ENCODE measurements around the gene YPEL1. TPM values are rescaled to one million over a fixed set of nuclear protein-coding genes. Genes with fewer than 3 reads are reported as not detected.
"Not testable (repeated sequence)": the region's sequence is repeated elsewhere in the genome, so short reads cannot be mapped to it uniquely, and the experiment has no call there.

The YPEL1 gene
- total RNA-seq, 2 donors from 2014 or later = 2.9 to 16.2 TPM

GRCh38 chr22:21730535-21731308 lies 4.9 kb downstream of the YPEL1 start:
- intact Hi-C loops (cut with DNase I) = loop anchor here (10.0 kb wide), 1 partner anchor 104 kb away; no protein-coding TSS in a partner anchor
- H3K4me1 ChIP-seq (replicated peaks) = peaks cover 3% of the 10 kb centered on the region
- DNase-seq (ENCODE audit: low spot score) = no peak
- no peaks in the 10 kb centered on the region for H3K36me3 ChIP-seq
- no peaks in the 10 kb centered on the region for H3K27me3 ChIP-seq (replicated peaks; ENCODE audit: insufficient read depth)
- 89% methylated on average over 9 of the region's 9 CpGs for WGBS
- H3K27ac ChIP-seq = no peak overlapping the region
- TF ChIP-seq POLR2AphosphoS5 (IDR thresholded peaks at IDR 0.05) (no peak), POLR2A (IDR thresholded peaks at IDR 0.05) (no peak)
- TF ChIP-seq, protein P1, sequence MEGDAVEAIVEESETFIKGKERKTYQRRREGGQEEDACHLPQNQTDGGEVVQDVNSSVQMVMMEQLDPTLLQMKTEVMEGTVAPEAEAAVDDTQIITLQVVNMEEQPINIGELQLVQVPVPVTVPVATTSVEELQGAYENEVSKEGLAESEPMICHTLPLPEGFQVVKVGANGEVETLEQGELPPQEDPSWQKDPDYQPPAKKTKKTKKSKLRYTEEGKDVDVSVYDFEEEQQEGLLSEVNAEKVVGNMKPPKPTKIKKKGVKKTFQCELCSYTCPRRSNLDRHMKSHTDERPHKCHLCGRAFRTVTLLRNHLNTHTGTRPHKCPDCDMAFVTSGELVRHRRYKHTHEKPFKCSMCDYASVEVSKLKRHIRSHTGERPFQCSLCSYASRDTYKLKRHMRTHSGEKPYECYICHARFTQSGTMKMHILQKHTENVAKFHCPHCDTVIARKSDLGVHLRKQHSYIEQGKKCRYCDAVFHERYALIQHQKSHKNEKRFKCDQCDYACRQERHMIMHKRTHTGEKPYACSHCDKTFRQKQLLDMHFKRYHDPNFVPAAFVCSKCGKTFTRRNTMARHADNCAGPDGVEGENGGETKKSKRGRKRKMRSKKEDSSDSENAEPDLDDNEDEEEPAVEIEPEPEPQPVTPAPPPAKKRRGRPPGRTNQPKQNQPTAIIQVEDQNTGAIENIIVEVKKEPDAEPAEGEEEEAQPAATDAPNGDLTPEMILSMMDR (IDR thresholded peaks at IDR 0.05) = no peak
- no peaks in the 10 kb centered on the region for H3K9me3 ChIP-seq
- H3K4me3 ChIP-seq = no peak overlapping the region

GRCh38 chr22:21729184-21729583 lies 6.4 kb downstream of the YPEL1 start:
- DNase-seq (ENCODE audit: low spot score); H3K9me3 ChIP-seq; H3K27ac ChIP-seq; H3K27me3 ChIP-seq (replicated peaks; ENCODE audit: insufficient read depth); H3K36me3 ChIP-seq; H3K4me1 ChIP-seq (replicated peaks); intact Hi-C loops (cut with DNase I); H3K4me3 ChIP-seq: not testable (repeated sequence)
- 94% methylated on average over 3 of the region's 3 CpGs for WGBS

GRCh38 chr22:21728270-21728669 lies 7.3 kb downstream of the YPEL1 start:
- 83% methylated on average over 12 of the region's 12 CpGs for WGBS
- DNase-seq (ENCODE audit: low spot score) = no peak
- TF ChIP-seq POLR2A (IDR thresholded peaks at IDR 0.05) = no peak
- TF ChIP-seq, protein P1 (IDR thresholded peaks at IDR 0.05) = no peak
- TF ChIP-seq POLR2AphosphoS5 (IDR thresholded peaks at IDR 0.05) = no peak
- no peaks in the 10 kb centered on the region for H3K36me3 ChIP-seq
- no peaks in the 10 kb centered on the region for H3K27me3 ChIP-seq (replicated peaks; ENCODE audit: insufficient read depth)
- intact Hi-C loops (cut with DNase I) = no loop called here
- no peaks in the 10 kb centered on the region for H3K4me1 ChIP-seq (replicated peaks)
- H3K4me3 ChIP-seq = no peak overlapping the region
- H3K9me3 ChIP-seq = no peaks in the 10 kb centered on the region
- no peak overlapping the region for H3K27ac ChIP-seq

GRCh38 chr22:21727768-21728167 lies 7.8 kb downstream of the YPEL1 start:
- no peaks in the 10 kb centered on the region for H3K27me3 ChIP-seq (replicated peaks; ENCODE audit: insufficient read depth)

DNA sequence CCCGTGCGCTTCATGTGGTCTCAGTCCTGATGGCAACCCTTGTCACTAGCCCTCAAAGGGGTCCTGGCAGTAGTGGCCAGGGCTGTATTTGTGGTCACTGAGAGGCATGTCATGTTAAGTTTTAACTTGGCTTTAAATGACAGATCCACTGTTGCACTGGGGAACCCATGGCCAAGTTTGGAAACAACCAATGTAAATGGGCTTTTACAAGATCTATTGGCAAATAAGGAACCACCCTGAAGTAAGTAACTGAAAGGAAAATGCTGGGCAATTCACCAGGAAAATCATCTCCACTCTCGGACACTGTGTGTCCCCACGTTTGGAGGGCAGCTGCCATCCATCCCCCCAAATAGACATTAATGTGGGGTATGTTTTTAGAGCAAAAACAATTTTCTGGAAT lies 8.4 kb downstream of the YPEL1 start:
- no peak for DNase-seq (ENCODE audit: low spot score)

More at GRCh38 chr22:21727768-21728167, 7.8 kb downstream of the YPEL1 start:
- Histone ChIP-seq H3K9me3 (no peaks in the 10 kb centered on the region), H3K4me1 (replicated peaks) (no peaks in the 10 kb centered on the region), H3K27ac (no peak overlapping the region), H3K36me3 (no peaks in the 10 kb centered on the region), H3K4me3 (no peak overlapping the region)
- intact Hi-C loops (cut with DNase I) = no loop called here
- DNase-seq (ENCODE audit: low spot score) = no peak
- TF ChIP-seq, protein P1 (IDR thresholded peaks at IDR 0.05) = no peak
- TF ChIP-seq POLR2A (IDR thresholded peaks at IDR 0.05) (no peak), POLR2AphosphoS5 (IDR thresholded peaks at IDR 0.05) (no peak)
- 94% methylated on average over 10 of the region's 10 CpGs for WGBS

More for the DNA sequence above, 8.4 kb downstream of the YPEL1 start:
- Histone ChIP-seq H3K4me1 (replicated peaks) (no peaks in the 10 kb centered on the region), H3K36me3 (no peaks in the 10 kb centered on the region), H3K27me3 (replicated peaks; ENCODE audit: insufficient read depth) (no peaks in the 10 kb centered on the region), H3K4me3 (no peak overlapping the region), H3K27ac (no peak overlapping the region), H3K9me3 (no peaks in the 10 kb centered on the region)
- intact Hi-C loops (cut with DNase I) = no loop called here
- no peak for TF ChIP-seq POLR2AphosphoS5 (IDR thresholded peaks at IDR 0.05)
- TF ChIP-seq POLR2A (IDR thresholded peaks at IDR 0.05) = no peak
- TF ChIP-seq, protein P1 (IDR thresholded peaks at IDR 0.05) = no peak
- 50% methylated on average over 4 of the region's 4 CpGs for WGBS
